Stimulated activated CD4-positive, alpha-beta T cell treated with anti-CD3 and anti-CD28 coated beads, Interleukin-15, amount 100 ng/mL, for 1 hour (primary cell): ENCODE measurements around the gene ATP6V1G2.
A peak's percentile ranks its signal among the peaks of the same experiment; 100 is the strongest.
"Not testable (repeated sequence)": the region's sequence is repeated elsewhere in the genome, so short reads cannot be mapped to it uniquely, and the experiment has no call there.

Source experiments
- DNase-seq, 2 donors: peaks; one replicate each; pipeline ENCODE4 v3.0.0-alpha.2; 2020; ENCODE audit warnings: low read depth in 1 of 2, low spot score in 1 of 2

ATP6V1G2 gene

GRCh38 chr6:31575952-31576685 is 29.7 kb upstream of the ATP6V1G2 start:
- DNase-seq: no peak

GRCh38 chr6:31575335-31575901 is 29.0 kb upstream of the ATP6V1G2 start, which contains the start of gene TNF:
TSS of gene TNF (plus strand) at chr6:31575565. CDS start at chr6:31575742, 177 bp downstream.
- DNase-seq: peak; percentile 64 to 81

GRCh38 chr6:31574106-31575061 is 28.0 kb upstream of the ATP6V1G2 start:
- DNase-seq: peak in 1 of 2 donors; percentile 35

GRCh38 chr6:31573239-31574105 is 27.1 kb upstream of the ATP6V1G2 start:
- DNase-seq: no peak

DNA sequence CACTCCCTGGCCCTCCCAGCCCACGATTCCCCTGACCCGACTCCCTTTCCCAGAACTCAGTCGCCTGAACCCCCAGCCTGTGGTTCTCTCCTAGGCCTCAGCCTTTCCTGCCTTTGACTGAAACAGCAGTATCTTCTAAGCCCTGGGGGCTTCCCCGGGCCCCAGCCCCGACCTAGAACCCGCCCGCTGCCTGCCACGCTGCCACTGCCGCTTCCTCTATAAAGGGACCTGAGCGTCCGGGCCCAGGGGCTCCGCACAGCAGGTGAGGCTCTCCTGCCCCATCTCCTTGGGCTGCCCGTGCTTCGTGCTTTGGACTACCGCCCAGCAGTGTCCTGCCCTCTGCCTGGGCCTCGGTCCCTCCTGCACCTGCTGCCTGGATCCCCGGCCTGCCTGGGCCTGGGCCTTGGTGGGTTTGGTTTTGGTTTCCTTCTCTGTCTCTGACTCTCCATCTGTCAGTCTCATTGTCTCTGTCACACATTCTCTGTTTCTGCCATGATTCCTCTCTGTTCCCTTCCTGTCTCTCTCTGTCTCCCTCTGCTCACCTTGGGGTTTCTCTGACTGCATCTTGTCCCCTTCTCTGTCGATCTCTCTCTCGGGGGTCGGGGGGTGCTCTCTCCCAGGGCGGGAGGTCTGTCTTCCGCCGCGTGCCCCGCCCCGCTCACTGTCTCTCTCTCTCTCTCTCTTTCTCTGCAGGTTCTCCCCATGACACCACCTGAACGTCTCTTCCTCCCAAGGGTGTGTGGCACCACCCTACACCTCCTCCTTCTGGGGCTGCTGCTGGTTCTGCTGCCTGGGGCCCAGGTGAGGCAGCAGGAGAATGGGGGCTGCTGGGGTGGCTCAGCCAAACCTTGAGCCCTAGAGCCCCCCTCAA is 25.9 kb upstream of the ATP6V1G2 start, which contains the start of gene LTA:
Gene LTA (plus strand): TSS at position 249 of the 871 bp plus-strand sequence. CDS start 454 bp downstream, at position 703.
- peak; percentile 66 to 70 for DNase-seq

GRCh38 chr6:31569861-31570536 is 23.6 kb upstream of the ATP6V1G2 start:
- no peak for DNase-seq

DNA sequence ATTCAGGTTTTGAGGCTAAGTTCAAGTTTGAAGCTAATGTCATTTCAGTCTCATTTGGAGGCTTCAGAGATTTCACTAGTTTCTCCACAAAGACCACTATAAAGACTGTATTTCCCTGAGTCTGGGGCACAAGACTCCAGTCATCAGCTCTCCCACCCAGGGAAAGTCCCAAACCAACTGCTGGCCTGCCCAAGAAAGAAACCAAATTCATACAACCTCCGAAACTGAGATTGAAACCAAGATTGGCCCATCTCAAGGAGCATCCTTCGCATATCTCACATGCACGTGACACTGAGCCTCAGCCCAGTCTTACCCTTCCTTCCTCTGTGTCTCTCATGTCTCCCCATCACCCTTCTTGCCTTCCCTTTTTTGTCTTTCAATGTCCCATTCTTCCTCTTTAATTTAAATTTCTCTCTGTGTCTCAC is 22.1 kb upstream of the ATP6V1G2 start:
- peak in 1 of 2 donors; percentile 45 for DNase-seq

- DNase-seq: no peak
Measured at GRCh38 chr6:31567531-31568370, 21.3 kb upstream of the ATP6V1G2 start.

DNA sequence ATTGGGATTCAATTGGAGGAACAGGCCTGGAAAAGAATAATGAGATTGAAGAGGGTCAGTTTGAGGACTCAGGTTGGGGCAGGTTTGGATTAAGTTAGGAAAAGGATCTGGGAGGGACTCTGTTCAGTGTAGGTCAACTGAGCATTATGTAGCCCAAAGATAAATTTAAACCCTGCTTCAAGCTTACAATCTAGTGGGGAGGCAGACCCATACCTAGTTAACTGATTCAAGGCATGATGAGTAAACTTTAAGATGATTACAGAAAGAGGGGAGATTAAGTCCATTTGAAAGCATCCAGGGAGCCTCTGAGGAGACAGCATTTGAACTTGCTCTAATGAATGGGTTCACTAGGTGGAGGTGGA is 14.3 kb upstream of the ATP6V1G2 start:
- no peak for DNase-seq

- no peak for DNase-seq
Measured at GRCh38 chr6:31559958-31560696, 13.7 kb upstream of the ATP6V1G2 start.

- no peak for DNase-seq
Measured at GRCh38 chr6:31559606-31559957, 13.2 kb upstream of the ATP6V1G2 start.

DNA sequence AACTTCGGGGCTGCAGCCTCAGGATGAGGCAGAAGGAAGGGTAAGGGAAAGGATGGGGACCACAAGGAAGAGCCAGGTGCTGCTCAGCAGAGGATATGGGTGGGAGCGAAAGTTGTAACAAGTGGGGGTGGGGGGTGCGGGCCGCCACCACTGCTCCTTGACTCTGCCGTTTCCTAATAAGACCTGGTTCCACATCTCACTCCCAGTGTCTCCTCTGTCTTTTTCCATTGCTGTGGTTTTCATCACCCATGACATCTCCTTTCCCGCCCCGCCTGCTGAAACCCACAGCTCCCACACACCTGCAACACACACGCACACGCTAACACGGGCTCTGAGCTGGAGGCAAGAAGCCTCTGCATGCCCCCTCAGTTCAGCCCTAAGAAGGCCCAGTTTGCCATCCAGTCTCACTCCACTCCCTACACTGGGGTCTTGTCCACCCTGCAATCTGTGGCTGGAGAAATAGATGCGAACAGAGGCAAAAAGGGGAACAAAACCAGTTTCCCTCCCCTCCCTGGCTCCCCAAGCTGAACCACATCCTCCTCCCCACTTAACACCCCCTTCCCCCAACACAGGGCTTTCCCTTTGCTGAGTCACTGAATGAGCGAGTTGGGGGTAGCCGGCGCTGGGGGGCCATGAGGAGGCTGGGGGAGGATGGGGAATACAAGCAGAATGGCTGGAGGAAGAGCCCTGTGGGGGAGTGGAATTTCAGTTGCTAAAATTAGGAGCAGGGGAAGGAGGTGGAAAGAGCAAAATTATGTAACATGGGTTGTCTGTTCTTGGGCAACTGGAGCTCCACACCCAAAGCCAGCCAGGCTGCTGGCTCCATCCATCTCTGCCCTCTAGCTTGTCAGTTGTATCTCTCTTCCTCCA is 12.5 kb upstream of the ATP6V1G2 start:
- peak in 1 of 2 donors; percentile 50 for DNase-seq

DNA sequence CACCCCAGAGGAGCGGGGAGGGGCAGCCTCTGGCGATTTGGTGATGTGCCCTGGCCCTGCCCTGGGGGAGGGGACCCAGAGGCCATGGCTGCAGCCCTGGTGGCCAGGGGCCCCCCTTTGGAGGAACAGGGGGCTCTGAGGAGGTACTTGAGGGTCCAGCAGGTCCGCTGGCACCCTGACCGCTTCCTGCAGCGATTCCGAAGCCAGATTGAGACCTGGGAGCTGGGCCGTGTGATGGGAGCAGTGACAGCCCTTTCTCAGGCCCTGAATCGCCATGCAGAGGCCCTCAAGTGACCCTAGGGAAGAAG is 11.9 kb upstream of the ATP6V1G2 start:
- no peak for DNase-seq

GRCh38 chr6:31557443-31558317 is 11.3 kb upstream of the ATP6V1G2 start:
- DNase-seq: no peak

- no peak for DNase-seq
Measured at GRCh38 chr6:31556307-31556706, 9.9 kb upstream of the ATP6V1G2 start.

GRCh38 chr6:31551371-31551770 is 5.0 kb upstream of the ATP6V1G2 start:
- DNase-seq: not testable (repeated sequence)
